ENCODE measurements around the gene EVA1C. TPM values are rescaled to one million over a fixed set of nuclear protein-coding genes. Genes with fewer than 3 reads are reported as not detected.

EVA1C gene
- total RNA-seq, 3 donors from 2014 or later = 30.2 to 69.8 (median 58.5) TPM

DNA sequence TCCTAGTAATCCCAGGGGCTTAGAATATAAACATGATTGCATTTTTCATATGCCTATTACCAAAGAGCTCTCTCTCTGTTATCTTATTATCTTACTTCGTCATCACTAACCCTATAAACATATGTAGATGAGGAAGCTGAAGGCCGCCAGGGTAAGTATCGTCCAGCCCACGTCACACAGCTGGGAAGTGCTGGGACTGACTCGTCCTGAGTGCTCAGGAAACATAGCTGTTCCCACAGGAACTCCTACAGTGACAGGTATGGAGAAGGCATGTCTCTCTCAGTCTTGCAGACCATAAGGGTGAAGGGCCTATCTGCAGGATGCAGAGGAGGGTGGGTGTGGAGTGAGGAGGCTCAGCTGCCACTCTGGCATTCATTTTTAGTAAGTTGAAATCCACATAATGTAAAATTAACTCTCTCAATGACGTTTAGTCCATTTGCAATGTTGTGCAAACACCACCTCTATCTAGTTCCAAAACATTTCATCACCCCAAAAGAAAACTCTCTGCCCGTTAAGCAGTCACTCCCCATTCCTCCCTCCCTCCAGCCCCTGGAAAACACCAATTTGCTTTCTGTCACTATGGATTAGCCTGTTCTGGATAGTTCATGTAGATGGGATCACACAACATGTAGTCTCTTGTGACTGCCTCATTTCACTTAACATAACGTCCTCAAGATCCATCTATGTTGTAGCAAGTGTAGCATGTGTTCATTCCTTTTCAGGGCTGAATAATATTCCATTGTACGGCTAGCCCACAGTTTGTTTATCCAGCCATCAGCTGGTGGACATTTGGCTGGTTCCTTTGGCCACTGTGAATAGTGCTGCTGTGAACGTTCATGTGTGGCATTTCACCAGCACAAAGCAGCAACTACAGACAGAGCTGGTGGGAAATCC, 104.5 kb downstream of the EVA1C start:
- intact Hi-C loops (cut with DNase I; ENCODE audit: low total_unique reads) = no loop called here
- H3K36me3 ChIP-seq = no peaks in the 10 kb centered on the region
- no peaks in the 10 kb centered on the region for H3K9me3 ChIP-seq
- H3K4me3 ChIP-seq = no peak overlapping the region
- H3K27me3 ChIP-seq = no peaks in the 10 kb centered on the region
- no peak for DNase-seq (ENCODE audit: low spot score in 2 of 2)
- H3K4me1 ChIP-seq = no peaks in the 10 kb centered on the region
- TF ChIP-seq POLR2AphosphoS5 (IDR thresholded peaks at IDR 0.05) = peak in 1 of 3 donors; percentile 23
- TF ChIP-seq, protein P1, sequence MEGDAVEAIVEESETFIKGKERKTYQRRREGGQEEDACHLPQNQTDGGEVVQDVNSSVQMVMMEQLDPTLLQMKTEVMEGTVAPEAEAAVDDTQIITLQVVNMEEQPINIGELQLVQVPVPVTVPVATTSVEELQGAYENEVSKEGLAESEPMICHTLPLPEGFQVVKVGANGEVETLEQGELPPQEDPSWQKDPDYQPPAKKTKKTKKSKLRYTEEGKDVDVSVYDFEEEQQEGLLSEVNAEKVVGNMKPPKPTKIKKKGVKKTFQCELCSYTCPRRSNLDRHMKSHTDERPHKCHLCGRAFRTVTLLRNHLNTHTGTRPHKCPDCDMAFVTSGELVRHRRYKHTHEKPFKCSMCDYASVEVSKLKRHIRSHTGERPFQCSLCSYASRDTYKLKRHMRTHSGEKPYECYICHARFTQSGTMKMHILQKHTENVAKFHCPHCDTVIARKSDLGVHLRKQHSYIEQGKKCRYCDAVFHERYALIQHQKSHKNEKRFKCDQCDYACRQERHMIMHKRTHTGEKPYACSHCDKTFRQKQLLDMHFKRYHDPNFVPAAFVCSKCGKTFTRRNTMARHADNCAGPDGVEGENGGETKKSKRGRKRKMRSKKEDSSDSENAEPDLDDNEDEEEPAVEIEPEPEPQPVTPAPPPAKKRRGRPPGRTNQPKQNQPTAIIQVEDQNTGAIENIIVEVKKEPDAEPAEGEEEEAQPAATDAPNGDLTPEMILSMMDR (IDR thresholded peaks at IDR 0.05) = no peak
- no peak for TF ChIP-seq POLR2A (IDR thresholded peaks at IDR 0.05)
- peak overlapping the region in 1 of 2 donors; percentile 56 for H3K27ac ChIP-seq

DNA sequence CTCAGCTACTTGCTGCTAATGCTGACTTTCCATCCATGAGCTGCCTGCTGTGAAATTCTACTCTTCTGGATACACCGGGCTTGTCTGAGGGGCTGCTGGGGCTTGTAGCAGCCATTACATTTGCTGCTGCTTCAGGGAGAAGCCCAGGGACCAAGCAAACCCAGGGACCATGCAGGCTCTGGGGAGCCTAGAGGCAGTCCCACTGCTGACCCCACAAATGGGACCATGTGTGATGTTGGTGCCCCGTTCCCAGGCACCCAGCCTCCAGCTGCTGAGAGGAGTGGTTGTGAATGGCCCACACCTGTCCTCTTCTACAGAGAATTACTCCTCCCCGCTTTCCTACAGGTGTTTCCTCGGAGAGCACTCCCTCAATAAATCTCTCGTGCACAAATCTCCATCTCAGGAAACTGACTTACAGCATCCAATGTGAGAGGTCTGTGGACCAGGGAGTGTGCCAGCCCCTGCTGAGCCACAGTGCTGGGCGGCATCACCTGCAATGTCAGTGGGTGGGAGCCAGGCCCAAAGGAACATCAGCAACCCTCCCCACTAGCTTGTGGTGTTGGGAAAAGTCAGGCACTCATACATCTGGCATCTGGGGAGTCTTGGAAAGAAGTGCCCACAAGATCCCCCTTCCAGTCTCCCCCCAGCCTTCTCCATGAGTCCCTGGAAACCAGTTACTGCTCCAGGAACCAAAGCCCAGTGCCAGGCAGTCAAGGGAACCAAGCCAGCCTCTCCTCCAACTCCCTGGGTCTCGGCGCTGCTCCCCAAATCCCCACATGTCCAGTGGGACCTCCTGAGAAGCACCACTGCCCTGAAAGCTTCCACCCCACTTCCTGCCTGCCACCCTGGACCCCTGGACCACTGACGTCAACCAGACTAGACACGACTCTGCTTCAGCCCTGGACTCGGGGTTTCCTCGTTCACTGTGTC, 107.7 kb downstream of the EVA1C start:
- Histone ChIP-seq H3K4me1 (no peaks in the 10 kb centered on the region), H3K27ac (peak overlapping the region; percentile 77 to 91), H3K36me3 (no peaks in the 10 kb centered on the region), H3K9me3 (no peaks in the 10 kb centered on the region), H3K4me3 (no peak overlapping the region), H3K27me3 (no peaks in the 10 kb centered on the region)
- intact Hi-C loops (cut with DNase I; ENCODE audit: low total_unique reads) = no loop called here
- DNase-seq (ENCODE audit: low spot score in 2 of 2) = no peak
- TF ChIP-seq, protein P1 (IDR thresholded peaks at IDR 0.05) = no peak
- no peak for TF ChIP-seq POLR2A (IDR thresholded peaks at IDR 0.05)
- no peak for TF ChIP-seq POLR2AphosphoS5 (IDR thresholded peaks at IDR 0.05)

GRCh38 chr21:32520875-32521735, 108.6 kb downstream of the EVA1C start:
- no peaks in the 10 kb centered on the region for H3K9me3 ChIP-seq
- peak; percentile 90 to 95 for DNase-seq (ENCODE audit: low spot score in 2 of 2)
- intact Hi-C loops (cut with DNase I; ENCODE audit: low total_unique reads) = no loop called here
- peak overlapping the region; percentile 77 to 91 for H3K27ac ChIP-seq
- no peaks in the 10 kb centered on the region for H3K4me1 ChIP-seq
- TF ChIP-seq, protein P1 (IDR thresholded peaks at IDR 0.05) = no peak
- TF ChIP-seq POLR2A (IDR thresholded peaks at IDR 0.05) = no peak
- peak in 2 of 3 donors; percentile 62 to 90 for TF ChIP-seq POLR2AphosphoS5 (IDR thresholded peaks at IDR 0.05)
- no peaks in the 10 kb centered on the region for H3K27me3 ChIP-seq
- no peaks in the 10 kb centered on the region for H3K36me3 ChIP-seq
- peak overlapping the region in 1 of 3 donors; percentile 23 for H3K4me3 ChIP-seq

- intact Hi-C loops (cut with DNase I; ENCODE audit: low total_unique reads) = no loop called here
- Histone ChIP-seq H3K27ac (peak overlapping the region; percentile 77 to 91), H3K27me3 (no peaks in the 10 kb centered on the region), H3K9me3 (no peaks in the 10 kb centered on the region), H3K4me3 (peak overlapping the region in 1 of 3 donors; percentile 23), H3K4me1 (no peaks in the 10 kb centered on the region), H3K36me3 (no peaks in the 10 kb centered on the region)
- no peak for DNase-seq (ENCODE audit: low spot score in 2 of 2)
- TF ChIP-seq, protein P1 (IDR thresholded peaks at IDR 0.05) = no peak
- TF ChIP-seq POLR2AphosphoS5 (IDR thresholded peaks at IDR 0.05) (no peak), POLR2A (IDR thresholded peaks at IDR 0.05) (no peak)
These were observed 109.3 kb downstream of the EVA1C start for GRCh38 chr21:32521736-32522355.
